Mammary epithelial cell (primary cell): ENCODE data around the gene EXOC4.

ENCODE experiments used
- CTCF ChIP-seq, 2 donors: IDR thresholded peaks in 1 of 2; conservative IDR thresholded peaks in 1 of 2; 2 replicates each; pipeline ENCODE4 v1.5.1; 2011 to 2012; ENCODE audit warnings: inconsistent platforms in 2 of 2, low read length in 2 of 2, mild to moderate bottlenecking in 2 of 2, control low read depth in 1 of 2, low read depth in 1 of 2; ENCODE audit not compliant: insufficient read depth in 1 of 2; ENCODE audit errors: extremely low read depth in 1 of 2
- EZH2 ChIP-seq: IDR thresholded peaks from 2 replicates; pipeline ENCODE4 v1.6.1; 2012; ENCODE audit warnings: low read length, inconsistent platforms, borderline replicate concordance

- no peak for TF ChIP-seq EZH2
- no peak for TF ChIP-seq CTCF (conservative IDR thresholded peaks at IDR 0.05 in 1 of 2, IDR thresholded peaks at IDR 0.05 in 1 of 2; ENCODE audit: extremely low read depth in 1 of 2, insufficient read depth in 1 of 2, low read depth in 1 of 2, low read length in 2 of 2)
Observed at GRCh38 chr7:133545618-133546017, 292.7 kb downstream of the EXOC4 start.
